HEK293T (cell line): Measurements from ENCODE around the gene INPP5A.

Experiments
- ARNT ChIP-seq: fragments of 450-650 bp; IDR thresholded peaks from 2 replicates; pipeline ENCODE4 v1.6.1; 2017; ENCODE audit warnings: mild to moderate bottlenecking
- FOXK2 ChIP-seq: fragments of 450-650 bp; IDR thresholded peaks from 2 replicates; pipeline ENCODE4 v1.6.1; 2016; ENCODE audit warnings: mild to moderate bottlenecking
- SP1 ChIP-seq: fragments of 450-650 bp; IDR thresholded peaks from 2 replicates; pipeline ENCODE4 v1.6.1; 2017

DNA sequence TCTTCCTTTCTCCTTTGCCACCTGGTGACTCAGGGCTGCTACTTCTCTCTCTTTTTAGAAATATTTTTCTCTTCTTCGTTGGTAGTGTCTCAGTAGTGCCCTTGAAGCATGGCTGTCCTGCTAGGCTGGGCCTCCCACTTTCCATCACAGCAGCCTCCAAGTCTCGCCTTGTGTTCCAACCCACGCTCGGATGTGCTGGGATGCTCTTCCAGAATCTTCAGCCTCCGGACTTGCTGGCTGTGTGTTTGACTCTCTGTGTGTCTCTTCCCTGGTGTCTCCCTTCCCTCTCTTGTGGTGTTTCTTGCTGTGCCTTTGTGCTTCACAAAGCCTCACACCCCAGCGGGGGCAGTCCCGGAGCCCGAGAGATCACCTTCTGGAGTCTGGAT lies 100.5 kb downstream of the INPP5A start:
- TF ChIP-seq ARNT (no peak), SP1 (no peak), FOXK2 (no peak)
